ENCODE data around the gene PARP1.

- TF ChIP-seq EZH2 (IDR thresholded peaks at IDR 0.05; ENCODE audit: insufficient read depth, poor library complexity, severe bottlenecking): no peak
- no peak for TF ChIP-seq EZH2phosphoT487 (IDR thresholded peaks at IDR 0.05; ENCODE audit: insufficient read depth, low read depth)
Observed at GRCh38 chr1:226410958-226411357, 3.1 kb upstream of the PARP1 start.
